B cell (primary cell): Measurements from ENCODE around the gene LCE1E.

Source experiments
- CTCF ChIP-seq: fragments of 200-600 bp; IDR thresholded peaks from one replicate; pipeline ENCODE4 v1.8.0; 2022; ENCODE audit warnings: antibody characterized with exemption, mild to moderate bottlenecking
- EZH2 ChIP-seq: IDR thresholded peaks from 2 replicates; pipeline ENCODE4 v1.6.1; 2012; ENCODE audit warnings: borderline replicate concordance, low read depth, mild to moderate bottlenecking, moderate library complexity, low read length; ENCODE audit not compliant: insufficient read depth, poor library complexity, severe bottlenecking

GRCh38 chr1:152783095-152783494 is 3.0 kb upstream of the LCE1E start:
- TF ChIP-seq CTCF (no peak), EZH2 (no peak)
